KG1 (cell line): ENCODE data around the gene TRPM2.

Experiments used
- DNase-seq: peaks from one replicate; lab custom pipeline; 2025; lab: John Stamatoyannopoulos, UW

TRPM2 gene

GRCh38 chr21:44431300-44431699 is 77.9 kb downstream of the TRPM2 start:
- DNase-seq = no peak

GRCh38 chr21:44432841-44433790 is 79.7 kb downstream of the TRPM2 start:
- DNase-seq = no peak

GRCh38 chr21:44433791-44434567 is 80.6 kb downstream of the TRPM2 start:
- no peak for DNase-seq

- no peak for DNase-seq
Measured at GRCh38 chr21:44434568-44434925, 81.1 kb downstream of the TRPM2 start.

- DNase-seq = no peak
Measured at GRCh38 chr21:44434936-44435635, 81.7 kb downstream of the TRPM2 start.

- DNase-seq = no peak
Measured at GRCh38 chr21:44436111-44436611, 82.7 kb downstream of the TRPM2 start.

- DNase-seq = no peak
Measured at GRCh38 chr21:44436958-44437357, 83.5 kb downstream of the TRPM2 start.

- DNase-seq = no peak
Measured at GRCh38 chr21:44437371-44437695, 83.9 kb downstream of the TRPM2 start.

- no peak for DNase-seq
Measured at GRCh38 chr21:44437696-44438431, 84.4 kb downstream of the TRPM2 start.

- DNase-seq = no peak
Measured at GRCh38 chr21:44438531-44439210, 85.2 kb downstream of the TRPM2 start.

- no peak for DNase-seq
Measured at GRCh38 chr21:44439211-44439600, 85.8 kb downstream of the TRPM2 start.

- no peak for DNase-seq
Measured at GRCh38 chr21:44440241-44441040, 87.0 kb downstream of the TRPM2 start.

GRCh38 chr21:44441041-44441400 is 87.6 kb downstream of the TRPM2 start:
- DNase-seq = no peak

- DNase-seq = no peak
Measured at GRCh38 chr21:44441581-44442265, 88.3 kb downstream of the TRPM2 start.

GRCh38 chr21:44442266-44443125 is 89.1 kb downstream of the TRPM2 start:
- DNase-seq = no peak

GRCh38 chr21:44443291-44443890 is 90.0 kb downstream of the TRPM2 start:
- DNase-seq = no peak

- DNase-seq = no peak
Measured at GRCh38 chr21:44443891-44444285, 90.5 kb downstream of the TRPM2 start.

- no peak for DNase-seq
Measured at GRCh38 chr21:44444286-44444931, 91.0 kb downstream of the TRPM2 start.
